ENCODE results near the gene CAND1. TPM values are rescaled to one million over a fixed set of nuclear protein-coding genes. Genes with fewer than 3 reads are reported as not detected.

Gene CAND1
- total and polyA plus RNA-seq, 9 of the 15 experiments (the other 6 are each of a cell fraction or from before 2014, with no cell fraction given), result 24.0 to 167 (median 77.5) TPM

GRCh38 chr12:67269633-67270573 lies 745 bp downstream of the CAND1 start (continued):
- TF ChIP-seq MGA (IDR thresholded peaks at IDR 0.05) (no peak), CCNT2 (IDR thresholded peaks at IDR 0.05; ENCODE audit: borderline replicate concordance, extremely low read depth, insufficient read length, low read depth, low read length) (no peak), PKNOX1 (IDR thresholded peaks at IDR 0.05) (no peak), RERE (CRISPR knock-in tag; IDR thresholded peaks at IDR 0.05; ENCODE audit: borderline replicate concordance) (no peak), ZNF444 (CRISPR knock-in tag; IDR thresholded peaks at IDR 0.05) (no peak)

All from K562 (cell line).